NCI-H748 treated with DMSO at 0.1 percent for 48 hours (cell line): Measurements from ENCODE around the gene DBNDD2.

Experiments used
- DNase-seq: peaks from one replicate; lab custom pipeline; 2025; lab: John Stamatoyannopoulos, UW

DBNDD2 gene

GRCh38 chr20:45387274-45387673 lies 20.8 kb upstream of the DBNDD2 start:
- DNase-seq: no peak

GRCh38 chr20:45390931-45391330 lies 17.2 kb upstream of the DBNDD2 start:
- no peak for DNase-seq

GRCh38 chr20:45391559-45391958 lies 16.5 kb upstream of the DBNDD2 start:
- DNase-seq: no peak

GRCh38 chr20:45392733-45393132 lies 15.4 kb upstream of the DBNDD2 start:
- DNase-seq: no peak

DNA sequence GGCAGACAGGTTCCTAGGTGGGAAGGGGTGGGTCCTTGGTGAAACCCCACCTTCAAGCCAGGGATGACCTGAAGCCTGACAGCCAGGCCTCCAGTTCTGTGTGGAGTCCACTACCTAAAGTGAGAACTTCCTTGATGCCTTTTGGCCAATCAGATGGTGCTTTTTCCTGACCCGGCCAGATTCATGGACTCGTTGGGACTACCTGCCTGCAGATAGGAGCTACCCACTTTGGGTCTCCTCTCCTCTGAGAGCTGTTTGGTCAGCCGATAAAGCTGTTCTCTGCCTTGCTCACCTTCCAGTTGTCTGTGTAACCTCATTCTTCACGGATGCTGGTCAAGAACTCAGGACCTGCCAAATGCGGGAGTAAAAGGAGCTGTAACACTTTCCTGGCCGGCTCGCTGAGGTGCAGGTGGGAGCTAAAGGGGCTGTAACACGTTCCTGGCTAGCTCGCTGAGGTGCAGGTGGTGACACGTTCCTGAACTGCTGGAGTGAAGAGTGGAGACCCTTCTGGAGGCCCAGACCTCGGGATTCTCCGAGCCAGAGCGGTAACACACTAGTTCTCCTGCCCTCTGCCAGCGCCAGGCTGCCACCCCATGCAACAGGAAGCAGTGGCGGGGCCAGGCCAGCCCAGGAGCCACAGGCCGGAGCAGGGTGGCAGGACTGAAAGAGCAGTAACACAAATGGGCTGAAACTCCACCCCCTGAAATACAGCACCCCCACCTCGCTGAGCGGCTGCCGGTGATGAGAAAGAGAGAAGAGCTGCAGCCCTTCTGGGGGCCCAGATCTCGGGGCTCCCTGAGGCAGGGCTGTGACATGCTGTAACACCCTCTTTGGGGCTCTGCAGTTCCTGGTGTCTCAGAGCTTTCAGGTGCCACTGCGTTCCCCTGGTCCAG lies 13.6 kb upstream of the DBNDD2 start:
- DNase-seq: no peak

DNA sequence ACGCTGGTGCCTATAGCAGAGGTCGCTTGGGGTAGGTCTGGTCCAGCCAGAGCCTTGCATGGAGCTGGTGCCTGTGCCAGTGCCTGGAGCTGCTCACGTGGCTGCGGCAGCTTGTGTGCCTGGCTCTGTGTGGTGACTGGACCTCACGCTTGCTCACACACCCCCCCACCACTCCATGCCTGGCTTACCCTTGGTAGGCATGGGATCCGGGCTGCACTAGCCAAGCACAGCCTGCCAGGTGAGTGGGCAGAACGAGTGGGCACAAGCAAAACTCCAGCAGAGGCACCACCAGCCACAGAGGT lies 13.0 kb upstream of the DBNDD2 start:
- no peak for DNase-seq

DNA sequence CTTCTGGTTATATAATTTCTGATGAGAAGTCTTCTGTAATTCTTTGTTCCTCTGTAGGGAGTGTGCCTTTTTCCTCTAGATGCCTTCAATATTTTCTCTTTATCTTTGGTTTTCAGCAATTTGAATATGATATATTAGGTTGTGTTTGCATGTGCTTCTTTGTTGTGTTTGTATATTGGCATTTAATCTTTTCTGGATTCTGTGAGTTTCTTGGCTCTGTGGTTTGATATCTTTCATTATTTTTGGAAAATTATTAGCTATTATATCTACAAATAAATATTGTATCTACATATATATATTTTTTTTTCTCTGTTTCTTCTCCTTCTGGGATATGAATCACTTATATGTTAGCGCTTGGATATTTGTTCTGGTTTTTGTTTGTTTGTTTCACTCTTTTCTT lies 9.1 kb upstream of the DBNDD2 start:
- DNase-seq: no peak

DNA sequence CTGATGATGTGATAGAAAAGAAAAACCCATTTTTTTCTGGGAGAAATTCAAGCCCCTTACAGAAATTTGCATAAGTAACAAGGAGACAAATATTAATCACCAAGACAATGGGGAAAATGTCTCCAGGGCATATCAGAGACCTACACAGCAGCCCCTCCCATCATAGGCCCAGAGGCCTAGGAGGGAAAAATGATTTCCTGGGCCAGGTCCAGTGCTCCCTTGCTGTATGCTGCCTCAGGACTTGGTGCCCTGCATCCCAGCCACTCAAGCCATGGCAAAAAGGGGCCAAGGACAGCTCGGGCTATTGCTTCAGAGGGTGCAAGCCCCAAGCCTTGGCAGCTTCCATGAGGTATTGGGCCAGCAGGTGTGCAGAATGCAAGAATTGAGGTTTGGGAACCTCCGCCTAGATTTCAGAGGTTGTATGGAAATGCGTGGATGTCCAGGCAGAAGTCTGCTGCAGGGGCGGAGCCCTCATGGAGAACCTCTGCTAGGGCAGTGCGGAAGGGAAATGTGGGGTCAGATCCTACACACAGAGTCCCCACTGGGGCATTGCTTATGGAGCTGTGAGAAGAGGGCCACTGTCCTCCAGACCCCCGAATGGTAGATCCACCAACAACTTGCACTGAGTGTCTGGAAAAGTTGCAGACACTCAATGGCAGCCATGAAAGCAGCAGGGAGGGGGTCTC lies 7.6 kb upstream of the DBNDD2 start:
- DNase-seq: no peak

DNA sequence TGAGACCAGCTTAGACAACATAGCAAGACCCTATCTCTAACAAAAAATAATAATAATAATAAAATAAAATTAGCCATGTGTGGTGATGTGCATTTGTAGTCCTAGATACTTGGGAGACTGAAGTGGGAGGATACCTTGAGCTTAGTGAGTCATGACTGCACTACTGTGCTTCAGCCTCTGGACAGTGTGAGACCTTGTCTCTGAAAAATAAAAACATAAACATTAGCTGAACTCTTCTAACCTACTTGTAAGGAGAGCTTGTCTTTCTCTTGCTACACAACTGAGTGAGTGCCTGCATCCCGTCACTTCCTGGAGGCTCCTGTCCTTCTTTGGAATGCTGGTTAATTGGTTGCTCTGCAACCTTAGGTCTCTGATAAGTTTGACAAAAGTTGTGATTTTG lies 5.1 kb upstream of the DBNDD2 start:
- DNase-seq: no peak

DNA sequence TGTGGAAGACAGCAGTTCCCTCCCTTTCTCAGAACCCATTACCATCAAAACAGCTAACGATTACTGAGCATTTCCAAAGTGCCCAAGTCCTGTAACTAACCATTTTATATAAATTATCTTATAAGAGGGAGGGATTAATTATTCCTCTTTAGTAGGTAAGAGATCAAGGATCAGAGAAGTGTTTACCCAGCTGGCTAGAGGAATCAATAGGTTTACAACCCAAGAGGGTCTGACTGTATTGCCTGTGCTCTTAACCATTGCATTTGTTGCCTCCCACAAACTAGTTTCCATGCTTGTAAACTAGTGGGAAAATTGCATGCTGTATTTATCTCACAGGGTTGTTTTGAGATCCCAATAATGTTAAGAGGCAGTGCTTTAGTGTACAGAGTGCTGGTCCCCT lies 3.7 kb upstream of the DBNDD2 start:
- DNase-seq: peak; percentile 47

DNA sequence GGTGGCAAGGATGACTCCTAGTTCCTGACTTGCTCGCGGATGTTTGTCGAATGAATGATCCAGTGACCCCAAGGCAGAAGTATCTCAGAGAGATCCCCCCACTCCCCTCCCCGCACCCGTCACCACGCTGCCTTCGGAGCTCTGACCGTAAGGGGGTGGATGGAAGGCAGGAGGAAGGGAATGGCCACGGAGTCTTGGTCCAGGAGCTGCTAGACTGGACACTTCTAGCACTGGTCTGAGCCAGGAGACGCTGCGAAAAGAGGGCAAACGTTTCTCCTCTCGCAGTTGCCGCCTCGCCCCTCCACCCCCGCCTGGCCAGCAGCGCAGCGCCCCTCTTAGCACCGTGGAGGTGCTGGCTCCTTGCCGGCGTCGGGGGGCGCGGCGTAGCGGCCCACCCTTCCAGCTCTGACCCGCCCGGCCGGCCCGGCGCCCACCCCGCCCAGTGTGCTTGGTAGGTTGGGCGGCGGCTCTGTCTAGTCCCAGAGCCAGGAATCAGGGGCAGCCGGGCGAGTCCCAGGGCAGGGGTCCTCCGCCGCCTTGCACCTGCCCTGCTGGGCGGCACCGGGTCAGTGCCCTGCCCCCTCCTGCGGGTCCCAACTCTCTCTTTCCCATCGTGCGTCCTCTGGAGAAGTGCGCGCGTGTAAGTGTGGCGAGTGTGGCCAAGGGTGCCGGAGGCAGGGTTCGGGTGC lies 2.4 kb upstream of the DBNDD2 start:
- DNase-seq: no peak

GRCh38 chr20:45406260-45407066 lies 1.6 kb upstream of the DBNDD2 start:
- peak; percentile 3 for DNase-seq

DNA sequence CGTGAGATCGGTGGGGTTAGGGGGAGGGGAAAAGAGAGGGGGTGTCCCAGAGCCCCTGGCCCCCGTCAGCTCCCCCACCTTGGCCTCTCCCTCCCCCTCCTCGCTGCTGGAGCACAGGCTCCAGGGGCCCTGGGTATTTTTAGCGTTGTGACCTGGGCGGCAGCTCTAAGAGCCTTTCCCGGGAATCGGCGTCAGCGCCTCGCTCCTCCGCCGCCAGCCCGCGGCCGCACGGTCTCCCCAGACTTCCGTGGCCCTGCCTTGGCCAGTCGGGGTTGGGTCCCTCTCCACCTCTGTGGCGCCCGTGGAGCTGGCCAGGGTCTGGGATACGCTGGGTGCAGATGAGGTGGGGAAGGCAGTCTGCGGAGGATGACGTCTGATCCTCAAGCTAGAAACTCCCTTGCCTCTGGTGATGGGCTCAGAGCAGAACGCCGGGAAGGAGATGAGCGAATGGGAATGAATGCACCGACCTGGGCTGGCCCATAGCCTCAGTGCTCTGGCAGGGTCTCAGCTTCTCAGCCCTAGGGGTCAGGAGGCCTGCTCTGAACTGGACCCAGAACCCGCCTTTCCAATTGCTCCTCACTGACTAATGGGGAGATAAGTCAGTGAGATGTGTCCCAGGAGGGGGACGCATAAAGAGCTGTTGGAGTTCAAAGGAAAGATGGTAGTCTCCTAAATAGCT lies 883 bp upstream of the DBNDD2 start:
- DNase-seq: no peak

DNA sequence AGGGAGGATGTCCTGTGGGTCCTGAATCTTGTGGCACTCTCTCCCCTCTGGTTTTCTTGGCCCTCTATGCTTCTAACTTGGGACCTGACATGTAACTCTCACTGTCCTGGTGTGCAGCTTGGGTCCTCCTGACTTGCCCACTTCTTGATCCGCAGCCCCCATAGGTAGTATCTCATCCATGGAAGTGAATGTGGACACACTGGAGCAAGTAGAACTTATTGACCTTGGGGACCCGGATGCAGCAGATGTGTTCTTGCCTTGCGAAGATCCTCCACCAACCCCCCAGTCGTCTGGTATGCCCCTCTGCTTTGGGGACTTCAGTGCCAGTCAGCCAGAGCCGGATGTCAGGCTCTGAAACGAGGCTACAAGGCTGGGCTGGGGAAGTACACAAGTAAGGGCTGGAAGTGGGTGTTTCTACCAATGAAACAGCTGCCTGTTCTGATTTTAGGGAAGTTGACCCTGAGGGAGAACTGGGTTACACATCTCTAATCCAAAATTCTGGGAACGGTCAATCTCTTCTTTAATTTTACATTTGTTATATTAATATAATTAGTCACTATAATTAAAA lies 641 bp downstream of the DBNDD2 start:
- DNase-seq: no peak

GRCh38 chr20:45409521-45410272 lies 1.6 kb downstream of the DBNDD2 start:
- no peak for DNase-seq

GRCh38 chr20:45410887-45411286 lies 2.8 kb downstream of the DBNDD2 start:
- DNase-seq: no peak

- no peak for DNase-seq
These were observed 4.6 kb downstream of the DBNDD2 start for GRCh38 chr20:45412653-45413052.

DNA sequence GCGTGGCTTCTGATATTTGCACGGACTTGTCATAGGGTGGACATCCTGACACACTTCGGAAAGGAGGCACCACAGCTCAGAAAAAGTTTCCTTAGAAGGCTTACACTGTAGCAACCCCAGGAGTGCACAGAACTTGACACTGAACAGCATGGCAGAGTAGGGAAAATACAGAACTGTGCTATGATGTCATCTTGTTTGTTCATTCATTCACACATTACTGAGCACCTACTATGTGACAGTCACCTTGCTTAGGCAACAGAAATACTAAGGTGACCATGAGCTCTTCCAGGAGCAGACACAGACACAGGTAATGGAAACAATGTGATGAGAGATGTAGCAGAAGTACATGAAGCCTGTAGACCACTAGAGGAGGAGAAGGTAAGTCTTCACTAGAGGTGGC lies 5.4 kb downstream of the DBNDD2 start:
- no peak for DNase-seq

GRCh38 chr20:45415822-45416637 lies 7.9 kb downstream of the DBNDD2 start, which contains the start of gene PIGT:
Gene PIGT (plus strand): TSS chr20:45416141. CDS start chr20:45416157, 16 bp downstream.
- DNase-seq: peak; percentile 51

GRCh38 chr20:45416917-45417316 lies 8.8 kb downstream of the DBNDD2 start:
- no peak for DNase-seq
